ENCODE results near the gene ZFAND3.

Gene ZFAND3

GRCh38 chr6:37809197-37809543 is 10.4 kb upstream of the ZFAND3 start:
- Histone ChIP-seq H2AK5ac (ENCODE audit: low read length) (no peak overlapping the region), H3K4me2 (ENCODE audit: low read length) (no peak overlapping the region), H3K9ac (ENCODE audit: low read length) (no peak overlapping the region), H3K4ac (ENCODE audit: low read depth, low read length) (no peak overlapping the region), H3K4me1 (ENCODE audit: control insufficient read depth, low read depth, low read length) (no peaks in the 10 kb centered on the region), H4K8ac (ENCODE audit: low read depth, low read length) (no peak overlapping the region), H3K18ac (ENCODE audit: low read length) (no peak overlapping the region), H3K23ac (ENCODE audit: low read length) (no peak overlapping the region), H4K5ac (ENCODE audit: low read length) (no peak overlapping the region), H3K79me2 (ENCODE audit: control insufficient read depth, insufficient read depth, low read length) (no peaks in the 10 kb centered on the region), H3K4me3 (ENCODE audit: low read length) (no peak overlapping the region), H3K56ac (ENCODE audit: low read length) (no peak overlapping the region), H3K36me3 (ENCODE audit: control insufficient read depth, insufficient read depth, low read length) (no peaks in the 10 kb centered on the region), H3K27me3 (ENCODE audit: insufficient read depth, low read length, poor library complexity) (no peaks in the 10 kb centered on the region), H2BK5ac (ENCODE audit: low read length) (no peak overlapping the region), H2BK15ac (replicated peaks; ENCODE audit: low read depth) (no peak overlapping the region), H3K79me1 (ENCODE audit: low read length) (no peaks in the 10 kb centered on the region), H3K27ac (ENCODE audit: low read depth, low read length) (no peak overlapping the region), H2BK120ac (ENCODE audit: low read depth, low read length) (no peak overlapping the region)
- no CpG with 5 or more reads among the region's 3 CpGs for WGBS (ENCODE audit: extremely low coverage, insufficient coverage, low lambda C conversion rate)
- DNase-seq, result no peak

- H3K4me2 ChIP-seq (ENCODE audit: low read length), result no peak overlapping the region
- no peak overlapping the region for H3K4me3 ChIP-seq (ENCODE audit: low read length)
- no peaks in the 10 kb centered on the region for H3K79me2 ChIP-seq (ENCODE audit: control insufficient read depth, insufficient read depth, low read length)
- no peaks in the 10 kb centered on the region for H3K79me1 ChIP-seq (ENCODE audit: low read length)
- no peak overlapping the region for H2BK15ac ChIP-seq (replicated peaks; ENCODE audit: low read depth)
- H2BK5ac ChIP-seq (ENCODE audit: low read length), result no peak overlapping the region
- DNase-seq, result no peak
- no peak overlapping the region for H3K4ac ChIP-seq (ENCODE audit: low read depth, low read length)
- no CpG with 5 or more reads among the region's 1 CpG for WGBS (ENCODE audit: extremely low coverage, insufficient coverage, low lambda C conversion rate)
- H3K23ac ChIP-seq (ENCODE audit: low read length), result no peak overlapping the region
- no peak overlapping the region for H3K56ac ChIP-seq (ENCODE audit: low read length)
- H4K5ac ChIP-seq (ENCODE audit: low read length), result no peak overlapping the region
- no peak overlapping the region for H4K8ac ChIP-seq (ENCODE audit: low read depth, low read length)
- no peaks in the 10 kb centered on the region for H3K4me1 ChIP-seq (ENCODE audit: control insufficient read depth, low read depth, low read length)
- no peak overlapping the region for H3K9ac ChIP-seq (ENCODE audit: low read length)
- no peaks in the 10 kb centered on the region for H3K36me3 ChIP-seq (ENCODE audit: control insufficient read depth, insufficient read depth, low read length)
- no peak overlapping the region for H2AK5ac ChIP-seq (ENCODE audit: low read length)
- no peak overlapping the region for H3K18ac ChIP-seq (ENCODE audit: low read length)
- H2BK120ac ChIP-seq (ENCODE audit: low read depth, low read length), result no peak overlapping the region
- H3K27me3 ChIP-seq (ENCODE audit: insufficient read depth, low read length, poor library complexity), result no peaks in the 10 kb centered on the region
- no peak overlapping the region for H3K27ac ChIP-seq (ENCODE audit: low read depth, low read length)
Observed at GRCh38 chr6:37812841-37813240, 6.7 kb upstream of the ZFAND3 start.

DNA sequence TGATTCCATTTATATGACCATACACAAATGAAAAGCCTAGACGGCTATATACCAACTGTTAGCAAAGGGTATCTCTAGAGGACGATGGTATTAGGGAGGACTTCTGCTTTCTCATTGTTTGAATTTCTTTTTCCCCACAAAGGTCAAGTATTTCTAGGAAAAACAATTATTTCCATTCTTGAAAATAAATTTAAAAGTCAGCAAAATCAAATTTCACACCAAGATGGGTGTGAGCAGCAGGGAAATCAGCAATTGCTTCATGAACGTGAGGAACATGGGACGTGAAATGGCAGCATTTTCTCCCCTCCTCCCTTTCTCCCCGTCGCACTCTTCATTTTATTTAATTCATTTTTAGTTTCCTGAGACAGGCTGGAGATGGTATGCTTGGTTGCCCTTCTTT is 5.2 kb upstream of the ZFAND3 start:
- Histone ChIP-seq H3K27me3 (ENCODE audit: insufficient read depth, low read length, poor library complexity) (no peaks in the 10 kb centered on the region), H2BK5ac (ENCODE audit: low read length) (no peak overlapping the region), H3K36me3 (ENCODE audit: control insufficient read depth, insufficient read depth, low read length) (no peaks in the 10 kb centered on the region), H3K4me3 (ENCODE audit: low read length) (no peak overlapping the region), H3K79me2 (ENCODE audit: control insufficient read depth, insufficient read depth, low read length) (no peaks in the 10 kb centered on the region), H3K56ac (ENCODE audit: low read length) (no peak overlapping the region), H4K5ac (ENCODE audit: low read length) (no peak overlapping the region), H3K79me1 (ENCODE audit: low read length) (no peaks in the 10 kb centered on the region), H3K4ac (ENCODE audit: low read depth, low read length) (no peak overlapping the region), H2BK120ac (ENCODE audit: low read depth, low read length) (no peak overlapping the region), H3K18ac (ENCODE audit: low read length) (no peak overlapping the region), H3K9ac (ENCODE audit: low read length) (no peak overlapping the region), H3K27ac (ENCODE audit: low read depth, low read length) (no peak overlapping the region), H3K23ac (ENCODE audit: low read length) (no peak overlapping the region), H2BK15ac (replicated peaks; ENCODE audit: low read depth) (no peak overlapping the region), H2AK5ac (ENCODE audit: low read length) (no peak overlapping the region), H3K4me1 (ENCODE audit: control insufficient read depth, low read depth, low read length) (no peaks in the 10 kb centered on the region), H4K8ac (ENCODE audit: low read depth, low read length) (no peak overlapping the region), H3K4me2 (ENCODE audit: low read length) (no peak overlapping the region)
- no CpG with 5 or more reads among the region's 6 CpGs for WGBS (ENCODE audit: extremely low coverage, insufficient coverage, low lambda C conversion rate)
- DNase-seq, result no peak

DNA sequence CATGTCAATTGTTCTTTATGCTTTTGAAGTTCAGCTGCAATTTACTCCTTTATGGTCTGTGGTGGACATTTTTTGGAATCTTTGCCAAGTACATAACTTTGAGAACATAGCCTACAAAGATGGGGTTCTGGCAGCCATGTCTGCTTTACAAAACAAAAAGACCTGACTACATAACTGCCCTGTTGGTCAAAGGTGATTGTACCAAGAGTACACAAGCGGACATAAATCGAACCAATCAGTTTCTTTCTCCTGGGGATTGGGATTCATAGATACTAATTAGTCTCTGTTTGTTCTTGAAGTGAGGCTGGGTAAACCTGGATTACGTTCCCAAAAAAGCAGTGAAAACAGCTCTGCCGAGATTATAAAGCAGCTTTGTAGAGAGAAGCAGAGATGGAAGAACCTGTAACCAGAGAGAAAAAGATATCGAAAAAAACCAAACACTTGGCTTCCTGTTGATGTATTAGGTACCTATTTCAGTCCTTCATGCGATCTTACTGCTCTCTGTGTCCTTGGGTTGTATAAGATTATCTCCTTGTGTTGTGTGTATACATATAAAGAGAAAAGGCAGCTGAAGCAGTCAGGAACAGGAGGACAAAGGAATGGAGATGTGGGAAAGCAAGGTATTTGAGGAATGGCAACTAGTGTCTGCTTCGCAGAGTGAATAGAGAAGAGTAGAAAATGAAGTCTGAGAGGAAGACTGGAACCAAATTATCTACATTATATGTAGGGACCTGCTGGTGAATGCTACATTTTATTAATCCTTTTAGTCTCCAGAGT is 2.7 kb upstream of the ZFAND3 start:
- no peak overlapping the region for H3K18ac ChIP-seq (ENCODE audit: low read length)
- H3K4me3 ChIP-seq (ENCODE audit: low read length), result no peak overlapping the region
- no peak overlapping the region for H3K23ac ChIP-seq (ENCODE audit: low read length)
- no peak overlapping the region for H3K4me2 ChIP-seq (ENCODE audit: low read length)
- H2BK120ac ChIP-seq (ENCODE audit: low read depth, low read length), result no peak overlapping the region
- H3K27ac ChIP-seq (ENCODE audit: low read depth, low read length), result no peak overlapping the region
- no peak overlapping the region for H2AK5ac ChIP-seq (ENCODE audit: low read length)
- no peak overlapping the region for H2BK5ac ChIP-seq (ENCODE audit: low read length)
- DNase-seq, result no peak
- no peak overlapping the region for H3K4ac ChIP-seq (ENCODE audit: low read depth, low read length)
- no peak overlapping the region for H4K8ac ChIP-seq (ENCODE audit: low read depth, low read length)
- no peak overlapping the region for H4K5ac ChIP-seq (ENCODE audit: low read length)
- no peak overlapping the region for H3K56ac ChIP-seq (ENCODE audit: low read length)
- H3K36me3 ChIP-seq (ENCODE audit: control insufficient read depth, insufficient read depth, low read length), result no peaks in the 10 kb centered on the region
- H2BK15ac ChIP-seq (replicated peaks; ENCODE audit: low read depth), result no peak overlapping the region
- no peaks in the 10 kb centered on the region for H3K27me3 ChIP-seq (ENCODE audit: insufficient read depth, low read length, poor library complexity)
- no peak overlapping the region for H3K9ac ChIP-seq (ENCODE audit: low read length)
- H3K4me1 ChIP-seq (ENCODE audit: control insufficient read depth, low read depth, low read length), result peaks cover 3% of the 10 kb centered on the region
- H3K79me1 ChIP-seq (ENCODE audit: low read length), result peaks cover 3% of the 10 kb centered on the region
- peaks cover 16% of the 10 kb centered on the region for H3K79me2 ChIP-seq (ENCODE audit: control insufficient read depth, insufficient read depth, low read length)
- WGBS (ENCODE audit: extremely low coverage, insufficient coverage, low lambda C conversion rate), result no CpG with 5 or more reads among the region's 7 CpGs

DNA sequence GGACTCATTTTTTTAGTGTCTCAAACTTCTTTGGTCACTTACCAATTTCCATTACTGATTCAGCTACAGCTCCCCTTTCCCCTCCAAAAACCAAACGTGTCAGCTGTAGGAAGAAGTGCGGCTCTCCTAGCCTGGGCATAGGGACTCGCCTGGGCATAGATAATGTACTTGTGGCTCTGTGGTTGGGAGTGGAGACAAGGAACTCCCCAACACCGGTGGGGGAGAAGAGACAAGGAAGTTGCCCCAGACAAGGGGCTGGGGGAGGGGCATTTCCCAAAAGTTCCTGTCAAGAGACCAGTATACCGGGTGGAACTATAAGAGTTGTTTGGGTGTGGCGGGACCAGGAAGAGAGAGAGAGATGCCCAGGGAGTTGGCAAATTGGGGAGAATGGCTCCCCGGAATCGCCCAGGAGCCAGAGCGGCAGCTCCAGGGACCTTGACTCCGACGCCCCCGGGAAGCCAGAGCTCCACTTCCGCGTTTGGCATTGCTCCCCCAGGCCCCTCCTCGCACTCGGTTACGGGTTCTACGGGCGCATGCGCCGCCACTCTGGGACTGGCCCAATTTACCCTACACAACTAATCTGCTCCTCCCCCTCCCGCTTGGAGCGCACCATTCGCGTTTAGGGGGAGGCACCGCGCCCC is 871 bp upstream of the ZFAND3 start:
- H4K5ac ChIP-seq (ENCODE audit: low read length), result no peak overlapping the region

More for the DNA sequence above, 871 bp upstream of the ZFAND3 start:
- Histone ChIP-seq H2BK15ac (replicated peaks; ENCODE audit: low read depth) (no peak overlapping the region), H3K27me3 (ENCODE audit: insufficient read depth, low read length, poor library complexity) (no peaks in the 10 kb centered on the region), H3K18ac (ENCODE audit: low read length) (peak overlapping the region; percentile 83), H2AK5ac (ENCODE audit: low read length) (no peak overlapping the region), H3K79me1 (ENCODE audit: low read length) (peaks cover 6% of the 10 kb centered on the region), H3K4ac (ENCODE audit: low read depth, low read length) (no peak overlapping the region), H2BK5ac (ENCODE audit: low read length) (no peak overlapping the region), H3K4me1 (ENCODE audit: control insufficient read depth, low read depth, low read length) (peaks cover 6% of the 10 kb centered on the region), H3K27ac (ENCODE audit: low read depth, low read length) (peak overlapping the region; percentile 99), H2BK120ac (ENCODE audit: low read depth, low read length) (no peak overlapping the region), H3K79me2 (ENCODE audit: control insufficient read depth, insufficient read depth, low read length) (peaks cover 35% of the 10 kb centered on the region), H3K56ac (ENCODE audit: low read length) (peak overlapping the region; percentile 77), H3K23ac (ENCODE audit: low read length) (no peak overlapping the region), H4K8ac (ENCODE audit: low read depth, low read length) (no peak overlapping the region), H3K9ac (ENCODE audit: low read length) (peak overlapping the region; percentile 69), H3K36me3 (ENCODE audit: control insufficient read depth, insufficient read depth, low read length) (no peaks in the 10 kb centered on the region), H3K4me3 (ENCODE audit: low read length) (peak overlapping the region; percentile 30), H3K4me2 (ENCODE audit: low read length) (peak overlapping the region; percentile 39)
- no CpG with 5 or more reads among the region's 27 CpGs for WGBS (ENCODE audit: extremely low coverage, insufficient coverage, low lambda C conversion rate)
- peak; percentile 98 for DNase-seq

Measured in mesendoderm (in vitro differentiated cells).